Astrocyte of the cerebellum (primary cell): ENCODE results near the gene RRP1.

ENCODE experiments used
- DNase-seq: peaks from one replicate; pipeline ENCODE4 v3.0.0-alpha.2; 2011; ENCODE audit warnings: low read depth
- H3K4me3 ChIP-seq: 2 replicates; pipeline ENCODE4 v1.5.1; 2011; ENCODE audit warnings: mild to moderate bottlenecking, low read depth, low read length, moderate library complexity
- in situ Hi-C: cut with HindIII; loops from 2 replicates; pipeline ENCODE4 v1.10.0; 2017; ENCODE audit warnings: low sequenced_read_pairs
- TF ChIP-seq, protein P1 (sequence below): IDR thresholded peaks from 2 replicates; pipeline ENCODE4 v1.5.1; 2012; ENCODE audit warnings: low read length, low read depth, moderate library complexity, mild to moderate bottlenecking; ENCODE audit errors: missing control alignments

The RRP1 gene

DNA sequence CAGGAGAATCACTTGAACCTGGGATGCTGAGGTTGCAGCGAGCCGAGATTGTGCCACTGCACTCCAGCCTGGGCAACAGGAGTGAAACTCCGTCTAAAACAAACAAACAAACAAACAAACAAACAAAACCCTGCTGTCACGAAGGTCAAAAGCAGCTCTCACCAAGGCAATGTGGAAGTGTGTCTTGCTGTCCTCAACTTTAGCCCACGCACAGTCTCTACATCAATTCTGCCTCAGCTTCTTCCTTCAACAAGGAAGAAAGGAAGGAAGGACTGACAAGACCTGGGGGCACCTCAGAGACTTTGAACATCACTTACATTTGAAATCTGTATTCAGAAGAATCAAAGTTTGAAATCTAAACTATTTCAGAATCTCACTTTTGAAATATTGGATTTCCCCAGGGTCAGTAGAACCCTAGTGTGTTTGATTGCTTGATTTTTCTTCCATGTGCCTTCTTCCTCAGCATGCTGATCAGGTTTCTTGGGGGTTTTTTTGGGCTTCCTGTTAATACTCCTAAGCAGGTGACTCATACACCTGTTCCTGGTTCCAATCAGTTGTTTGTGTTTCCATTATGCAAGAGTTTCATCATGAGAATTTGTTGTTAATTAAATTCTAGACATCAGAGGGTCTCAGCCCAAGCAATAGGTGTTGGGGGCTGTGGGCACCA, 6.8 kb upstream of the RRP1 start:
- TF ChIP-seq, protein P1, sequence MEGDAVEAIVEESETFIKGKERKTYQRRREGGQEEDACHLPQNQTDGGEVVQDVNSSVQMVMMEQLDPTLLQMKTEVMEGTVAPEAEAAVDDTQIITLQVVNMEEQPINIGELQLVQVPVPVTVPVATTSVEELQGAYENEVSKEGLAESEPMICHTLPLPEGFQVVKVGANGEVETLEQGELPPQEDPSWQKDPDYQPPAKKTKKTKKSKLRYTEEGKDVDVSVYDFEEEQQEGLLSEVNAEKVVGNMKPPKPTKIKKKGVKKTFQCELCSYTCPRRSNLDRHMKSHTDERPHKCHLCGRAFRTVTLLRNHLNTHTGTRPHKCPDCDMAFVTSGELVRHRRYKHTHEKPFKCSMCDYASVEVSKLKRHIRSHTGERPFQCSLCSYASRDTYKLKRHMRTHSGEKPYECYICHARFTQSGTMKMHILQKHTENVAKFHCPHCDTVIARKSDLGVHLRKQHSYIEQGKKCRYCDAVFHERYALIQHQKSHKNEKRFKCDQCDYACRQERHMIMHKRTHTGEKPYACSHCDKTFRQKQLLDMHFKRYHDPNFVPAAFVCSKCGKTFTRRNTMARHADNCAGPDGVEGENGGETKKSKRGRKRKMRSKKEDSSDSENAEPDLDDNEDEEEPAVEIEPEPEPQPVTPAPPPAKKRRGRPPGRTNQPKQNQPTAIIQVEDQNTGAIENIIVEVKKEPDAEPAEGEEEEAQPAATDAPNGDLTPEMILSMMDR: no peak
- in situ Hi-C loops: no loop called here
- H3K4me3 ChIP-seq: no peak overlapping the region
- no peak for DNase-seq

DNA sequence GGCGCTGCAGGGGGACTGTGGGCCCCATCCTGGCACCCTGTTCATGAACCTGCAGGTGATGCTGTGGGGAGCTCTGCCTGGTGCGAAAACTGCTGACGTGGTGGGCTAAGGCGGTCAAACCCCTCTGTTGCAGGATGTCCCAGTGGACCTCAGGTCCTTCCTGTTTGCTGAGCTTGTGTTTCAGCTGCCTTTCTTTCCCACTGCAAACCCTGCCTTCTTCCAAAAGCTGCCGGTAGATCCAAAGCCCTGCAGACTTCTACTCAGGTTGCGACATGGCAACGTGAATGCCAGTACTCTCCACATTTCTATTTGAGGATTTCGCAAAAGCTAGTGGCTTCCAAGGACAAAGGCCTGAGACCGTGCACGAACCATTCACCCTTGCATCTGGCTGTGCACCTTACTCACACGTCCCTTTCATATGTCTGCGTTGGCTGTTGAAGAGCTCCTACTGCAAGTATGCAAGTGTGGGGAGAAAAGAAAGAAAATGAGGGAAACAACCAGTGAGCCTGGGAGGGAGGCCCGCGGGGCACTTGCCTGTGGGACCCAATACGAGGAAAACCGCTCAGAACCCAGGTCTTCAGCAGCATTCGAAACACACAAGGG, 6.2 kb upstream of the RRP1 start:
- DNase-seq: no peak
- H3K4me3 ChIP-seq: no peak overlapping the region
- TF ChIP-seq, protein P1: no peak
- in situ Hi-C loops: no loop called here

DNA sequence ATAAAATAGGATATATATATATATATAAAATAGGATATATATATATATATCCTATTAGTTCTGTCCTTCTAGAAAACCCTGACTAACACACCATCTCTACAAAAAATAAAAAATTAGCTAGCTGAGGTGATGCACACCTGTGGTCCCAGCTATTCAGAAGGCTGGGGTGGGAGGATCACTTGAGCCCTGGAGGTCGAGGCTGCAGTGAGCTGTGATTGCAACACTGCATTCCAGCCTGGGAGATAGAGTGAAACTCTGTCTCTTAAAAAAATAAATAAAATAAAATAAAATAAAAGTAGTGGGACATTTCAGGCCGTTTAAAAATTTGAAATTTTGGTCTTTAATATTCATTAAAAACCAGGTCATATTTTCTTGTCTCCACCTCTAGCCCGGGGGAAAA, 4.2 kb upstream of the RRP1 start:
- H3K4me3 ChIP-seq: no peak overlapping the region
- no peak for DNase-seq
- TF ChIP-seq, protein P1: no peak
- in situ Hi-C loops: no loop called here

DNA sequence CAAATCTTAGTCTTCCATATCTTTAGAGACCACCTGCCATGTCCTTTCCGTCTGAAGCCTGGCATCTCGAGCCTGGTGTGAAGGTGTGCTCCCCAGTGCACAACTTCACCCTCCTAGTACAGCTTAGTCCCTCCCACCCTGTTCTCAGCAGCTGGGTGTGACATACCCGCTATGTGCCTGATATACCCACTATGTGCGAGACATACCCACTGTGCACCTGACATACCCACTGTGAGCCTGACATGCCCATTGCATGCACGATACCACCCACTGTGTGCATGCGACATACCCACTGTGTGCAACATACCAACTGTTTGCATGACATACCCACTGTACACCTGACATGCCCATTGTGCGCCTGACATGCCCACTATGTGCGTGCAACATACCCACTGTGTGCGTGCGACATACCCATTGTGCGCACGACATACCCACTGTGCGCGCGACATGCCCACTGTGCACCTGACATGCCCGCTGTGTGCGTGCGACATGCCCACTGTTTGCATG, 3.0 kb upstream of the RRP1 start:
- H3K4me3 ChIP-seq: no peak overlapping the region
- no peak for DNase-seq
- TF ChIP-seq, protein P1: no peak
- in situ Hi-C loops: no loop called here

DNA sequence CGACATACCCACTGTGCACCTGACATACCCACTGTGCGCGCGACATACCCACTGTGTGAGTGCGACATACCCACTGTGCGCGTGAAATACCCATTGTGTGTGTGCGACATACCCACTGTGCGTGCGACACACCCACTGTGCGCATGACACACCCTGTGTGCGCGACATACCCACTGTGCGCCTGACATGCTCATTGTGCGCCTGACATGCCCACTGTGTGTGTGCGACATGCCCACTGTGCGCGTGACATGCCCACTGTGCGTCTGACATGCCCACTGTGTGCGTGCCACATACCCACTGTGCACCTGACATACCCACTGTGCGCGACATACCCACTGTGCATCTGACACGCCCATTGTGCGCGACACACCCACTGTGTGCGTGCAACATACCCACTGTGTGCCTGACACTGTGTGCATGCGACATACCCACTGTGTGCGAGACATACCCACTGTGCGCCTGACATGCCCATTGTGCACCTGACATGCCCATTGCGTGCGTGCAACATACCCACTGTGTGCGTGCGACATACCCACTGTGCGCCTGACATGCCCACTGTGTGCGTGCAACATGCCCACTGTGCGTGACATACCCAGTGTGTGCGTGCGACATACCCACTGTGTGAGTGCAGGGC, 2.5 kb upstream of the RRP1 start:
- no peak for DNase-seq
- TF ChIP-seq, protein P1: no peak
- in situ Hi-C loops: no loop called here
- no peak overlapping the region for H3K4me3 ChIP-seq

DNA sequence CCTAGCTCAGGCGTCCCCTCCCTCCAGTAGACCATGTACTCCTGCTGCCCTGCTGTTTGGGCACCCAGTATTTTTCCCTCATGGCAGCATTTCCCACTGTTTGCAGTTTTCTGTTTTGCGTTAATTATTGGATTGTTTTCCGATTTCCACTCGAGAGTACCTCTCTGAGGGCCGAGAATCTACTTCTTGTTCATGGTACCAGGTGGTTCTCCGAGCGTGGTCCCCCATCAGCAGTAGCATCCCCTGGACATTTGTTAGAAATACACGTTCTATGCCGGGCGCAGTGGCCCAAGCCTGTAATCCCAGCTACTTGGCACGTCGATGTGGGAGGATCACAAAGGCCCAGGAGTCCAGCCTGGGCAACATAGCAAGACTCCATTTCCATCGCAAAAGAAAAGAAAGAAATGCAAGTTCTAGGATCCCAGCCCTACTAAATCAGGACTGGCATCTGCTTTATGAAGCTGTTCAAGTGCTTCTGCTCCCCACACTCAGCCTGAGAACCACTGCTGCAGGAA, 690 bp downstream of the RRP1 start:
- H3K4me3 ChIP-seq: peak overlapping the region; percentile 86
- TF ChIP-seq, protein P1: no peak
- no peak for DNase-seq
- in situ Hi-C loops: no loop called here
